GM19455 (cell line): ENCODE measurements around the gene PMEL.

ENCODE experiments used
- ATAC-seq: cut with Tn5 transposase; IDR thresholded peaks from one replicate; pipeline ENCODE4 v1.9.1; 2021; ENCODE audit not compliant: unreplicated experiment

The PMEL gene

DNA sequence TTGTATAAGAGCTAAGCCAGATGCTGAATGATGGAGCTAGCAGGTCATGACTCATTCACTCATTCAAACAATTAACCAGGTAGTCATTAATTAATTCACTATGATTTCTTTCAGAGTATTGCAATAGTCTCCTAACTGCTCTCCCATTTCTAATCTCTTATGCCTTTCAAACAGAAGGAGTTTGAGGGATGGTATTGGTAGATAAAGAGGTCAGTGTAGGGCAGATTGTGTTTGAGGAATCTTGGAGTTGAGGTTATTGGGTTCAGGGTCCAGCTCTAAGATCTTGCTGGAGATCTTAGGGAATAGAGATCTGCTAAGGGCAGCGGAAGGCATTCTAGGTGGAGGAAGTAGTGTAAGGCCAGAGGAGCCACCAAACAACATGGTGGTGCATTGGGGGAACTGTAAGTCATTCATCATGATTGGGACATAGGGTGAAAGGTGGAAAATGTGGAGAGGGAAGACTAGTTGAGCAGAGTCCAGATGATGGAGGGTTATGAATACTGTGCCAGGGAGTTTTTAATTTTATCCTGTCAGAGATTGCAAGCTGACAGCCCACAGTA, 23.2 kb downstream of the PMEL start:
- no peak for ATAC-seq

DNA sequence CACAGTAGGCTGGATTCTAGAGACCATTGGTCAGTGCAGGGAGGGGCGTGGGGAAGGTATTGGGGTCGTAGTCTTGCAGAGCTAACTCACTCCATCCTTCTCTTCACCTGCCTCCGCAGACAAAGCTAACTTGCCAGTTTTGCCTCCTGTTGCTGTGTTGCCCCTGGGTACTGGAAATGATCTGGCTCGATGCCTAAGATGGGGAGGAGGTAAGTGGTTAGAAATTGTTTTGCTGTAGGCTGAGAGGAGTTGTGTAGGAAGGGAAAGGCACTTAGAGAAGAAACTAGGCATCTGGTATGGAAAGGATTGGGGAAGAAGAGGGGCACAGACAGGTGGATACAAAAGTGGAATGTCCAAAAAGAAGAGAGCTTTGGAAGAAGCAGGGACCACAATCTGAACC, 23.8 kb downstream of the PMEL start:
- no peak for ATAC-seq

DNA sequence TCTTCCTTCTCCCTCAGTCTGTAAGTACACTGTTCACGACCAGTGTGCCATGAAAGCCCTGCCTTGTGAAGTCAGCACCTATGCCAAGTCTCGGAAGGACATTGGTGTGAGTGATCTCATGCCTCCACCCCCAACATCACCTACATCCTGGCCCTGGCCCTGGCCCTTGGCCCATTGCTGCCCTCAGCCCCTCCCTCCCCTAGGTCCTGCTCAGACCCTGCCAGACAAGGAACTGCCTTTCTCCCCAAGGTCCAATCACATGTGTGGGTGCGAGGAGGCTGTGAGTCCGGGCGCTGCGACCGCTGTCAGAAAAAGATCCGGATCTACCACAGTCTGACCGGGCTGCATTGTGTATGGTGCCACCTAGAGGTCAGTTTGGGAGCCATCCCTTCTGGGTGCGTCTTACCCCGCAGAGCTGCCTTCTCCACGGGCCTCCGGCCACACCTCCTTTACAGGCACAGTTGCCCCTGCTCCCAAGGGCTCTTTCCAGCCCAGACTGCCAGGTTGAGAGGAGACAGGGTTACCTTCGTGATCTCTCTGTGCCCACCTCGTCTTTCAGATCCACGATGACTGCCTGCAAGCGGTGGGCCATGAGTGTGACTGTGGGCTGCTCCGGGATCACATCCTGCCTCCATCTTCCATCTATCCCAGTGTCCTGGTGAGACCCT, 25.6 kb downstream of the PMEL start:
- peak; percentile 96 for ATAC-seq

DNA sequence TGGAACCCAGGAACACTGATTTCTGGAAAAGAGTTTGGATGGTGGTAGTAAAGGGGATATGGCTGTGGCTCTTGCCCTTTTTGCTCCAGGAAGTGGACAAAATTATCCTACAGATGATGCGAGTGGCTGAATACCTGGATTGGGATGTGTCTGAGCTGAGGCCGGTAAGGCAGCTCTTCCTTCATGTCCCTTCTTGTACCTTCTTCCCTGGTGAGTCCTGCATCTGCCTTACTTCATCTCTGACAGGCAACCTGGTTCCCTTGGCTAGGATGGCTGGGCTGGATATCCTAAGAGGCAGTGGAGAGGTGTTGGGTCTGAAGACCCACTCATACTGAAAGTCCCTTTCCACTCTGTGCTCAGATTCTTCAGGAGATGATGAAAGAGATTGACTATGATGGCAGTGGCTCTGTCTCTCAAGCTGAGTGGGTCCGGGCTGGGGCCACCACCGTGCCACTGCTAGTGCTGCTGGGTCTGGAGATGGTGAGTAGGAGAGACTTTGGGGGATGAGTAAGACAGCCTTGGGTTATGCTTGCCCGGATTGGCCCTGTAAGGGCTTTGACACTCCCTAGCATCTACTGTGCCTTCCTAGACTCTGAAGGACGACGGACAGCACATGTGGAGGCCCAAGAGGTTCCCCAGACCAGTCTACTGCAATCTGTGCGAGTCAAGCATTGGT, 26.9 kb downstream of the PMEL start:
- ATAC-seq, result no peak

DNA sequence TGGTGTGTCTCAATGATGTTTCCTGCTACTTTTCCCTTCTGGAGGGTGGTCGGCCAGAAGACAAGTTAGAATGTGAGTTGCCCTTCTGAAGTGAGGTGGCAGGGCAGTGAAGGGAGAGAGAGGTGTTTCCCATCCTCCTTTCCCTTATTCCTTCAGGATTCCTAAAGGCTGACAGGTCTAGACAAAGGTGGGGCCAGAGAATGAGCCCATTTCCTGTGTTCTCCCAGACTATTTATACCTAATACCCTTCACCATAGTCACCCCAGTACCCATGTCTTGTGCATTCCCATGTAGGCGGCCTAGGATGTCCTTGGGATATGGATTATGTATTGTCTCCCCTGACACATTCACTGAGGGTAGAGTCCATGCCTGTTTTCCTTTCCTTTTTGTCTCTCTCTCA, 27.9 kb downstream of the PMEL start:
- no peak for ATAC-seq

DNA sequence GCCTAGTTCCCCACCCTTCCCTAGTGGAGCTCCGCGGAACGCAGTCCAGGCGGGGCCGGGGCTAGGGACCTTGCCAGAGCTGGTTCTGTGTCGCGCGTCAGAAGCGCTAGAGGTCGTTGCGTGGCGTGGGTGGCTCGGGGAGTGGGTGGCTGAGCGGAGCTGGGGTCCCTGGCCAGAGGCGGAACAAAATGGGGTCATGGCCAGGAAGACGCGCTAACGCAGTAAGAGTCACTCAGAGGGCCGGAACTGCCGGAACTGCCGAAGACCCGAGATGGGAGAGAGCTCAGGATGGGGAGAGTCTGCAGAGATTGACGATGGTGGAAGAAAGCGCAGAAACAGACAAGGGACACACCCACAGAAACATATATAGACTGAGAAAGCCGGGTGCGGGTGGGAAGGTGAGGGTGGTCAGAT, 30.1 kb downstream of the PMEL start:
- no peak for ATAC-seq

DNA sequence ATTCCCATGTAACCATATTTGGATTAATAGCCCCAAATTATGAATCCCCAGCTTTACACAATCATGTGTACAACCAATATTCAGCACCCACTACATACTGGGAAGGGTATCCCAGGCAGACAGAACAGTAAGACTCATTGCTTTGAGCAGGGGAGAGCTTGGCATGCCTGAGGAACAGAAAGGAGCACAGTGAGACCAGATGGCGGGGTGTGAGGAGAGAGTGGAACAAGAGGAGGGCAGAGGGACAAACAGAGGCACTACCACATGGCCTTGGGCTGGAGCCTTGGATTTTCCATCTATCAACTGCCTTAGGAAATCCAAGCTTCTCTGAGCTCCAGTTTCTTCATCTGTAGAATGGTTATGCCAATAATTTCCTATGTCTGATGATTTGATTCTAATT, 31.1 kb downstream of the PMEL start:
- no peak for ATAC-seq

DNA sequence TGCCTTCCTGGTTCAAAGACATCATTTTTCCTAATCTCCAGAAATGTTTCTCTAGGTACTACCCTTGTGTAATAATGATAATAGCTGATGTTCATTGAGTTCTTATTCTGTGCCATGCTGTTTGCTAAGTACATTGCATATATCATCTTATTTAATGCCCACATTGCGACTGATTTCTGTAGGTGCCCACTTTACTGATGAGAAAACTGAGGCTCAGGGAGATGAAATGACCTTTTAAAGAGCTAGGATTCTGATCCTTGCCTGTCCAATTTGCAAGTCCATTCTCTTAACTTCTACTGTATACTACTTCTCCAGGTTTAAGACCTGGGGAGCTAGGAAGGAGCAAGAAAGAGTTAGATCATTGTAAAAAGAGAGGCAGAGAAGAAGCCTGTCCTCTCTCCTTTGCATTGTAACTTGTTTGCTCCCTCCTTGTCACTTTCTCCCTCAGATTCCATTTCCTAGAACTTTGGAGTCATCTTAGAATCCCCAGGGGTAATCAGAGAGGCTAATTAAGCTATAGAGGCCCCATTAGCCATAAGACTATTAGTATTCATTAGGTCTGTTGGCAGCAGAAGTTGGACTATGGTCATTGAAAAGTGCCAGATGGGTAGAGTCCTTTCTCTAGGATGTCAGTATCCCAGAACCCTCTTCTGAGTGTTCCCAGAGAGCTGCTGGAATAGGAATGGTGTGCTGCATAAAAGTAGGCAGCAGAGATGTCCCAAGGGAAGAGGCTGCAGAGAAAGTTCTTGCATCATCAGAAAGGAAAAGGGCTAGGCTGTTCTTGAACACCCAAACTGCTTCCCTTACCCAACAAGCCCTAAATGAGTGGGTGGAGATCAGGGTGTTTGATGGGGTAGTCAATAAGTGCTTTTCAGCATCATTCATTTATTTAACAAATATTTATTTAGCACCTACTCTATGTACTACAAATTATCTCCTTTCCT, 31.8 kb downstream of the PMEL start:
- no peak for ATAC-seq

DNA sequence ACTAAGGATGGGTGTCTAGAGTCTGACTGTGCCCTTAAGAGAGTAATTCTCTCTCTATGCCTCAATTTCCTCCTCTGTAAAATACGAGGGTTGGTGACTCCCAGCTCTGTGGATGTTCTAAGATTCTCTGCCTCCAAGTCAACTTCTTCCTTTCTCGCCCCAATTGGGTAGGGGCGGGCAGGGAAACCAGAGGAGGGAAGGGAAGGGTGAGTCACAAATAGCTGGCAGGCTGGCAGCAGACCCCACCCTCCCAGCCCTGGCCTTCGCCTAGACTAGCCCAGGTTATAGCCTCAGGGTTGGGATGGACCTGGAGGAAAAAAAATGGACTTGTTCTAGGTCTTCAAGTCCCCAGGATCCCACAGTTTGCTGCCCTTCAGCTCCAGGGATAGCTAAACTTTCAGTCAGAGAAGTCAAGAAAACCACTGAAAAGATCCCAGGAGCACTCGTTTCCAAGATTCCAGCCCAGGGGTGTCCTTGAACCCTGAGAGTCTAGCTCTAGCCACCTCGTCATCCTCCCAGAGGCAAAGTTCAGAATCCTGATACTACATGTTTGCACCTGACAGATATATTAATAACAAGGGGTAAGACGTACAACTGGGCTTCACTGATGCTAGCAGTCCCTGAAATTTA, 32.6 kb downstream of the PMEL start:
- no peak for ATAC-seq

DNA sequence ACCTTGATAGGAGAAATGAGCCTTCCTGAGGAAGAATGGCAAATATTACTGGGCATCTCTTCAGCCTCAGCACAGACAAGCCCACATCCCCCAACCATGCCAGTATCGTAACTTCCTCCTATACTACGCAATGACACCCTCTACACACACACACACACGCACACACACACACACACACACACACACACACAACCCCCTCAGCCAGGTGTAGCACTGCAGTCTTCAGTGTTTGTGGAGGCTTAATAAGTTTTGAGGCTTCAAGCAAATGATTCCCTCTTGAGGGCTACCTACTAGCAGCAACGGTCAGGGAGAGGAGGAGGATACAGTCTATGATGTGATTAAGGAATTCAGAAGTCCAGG, 33.3 kb downstream of the PMEL start:
- ATAC-seq, result no peak

DNA sequence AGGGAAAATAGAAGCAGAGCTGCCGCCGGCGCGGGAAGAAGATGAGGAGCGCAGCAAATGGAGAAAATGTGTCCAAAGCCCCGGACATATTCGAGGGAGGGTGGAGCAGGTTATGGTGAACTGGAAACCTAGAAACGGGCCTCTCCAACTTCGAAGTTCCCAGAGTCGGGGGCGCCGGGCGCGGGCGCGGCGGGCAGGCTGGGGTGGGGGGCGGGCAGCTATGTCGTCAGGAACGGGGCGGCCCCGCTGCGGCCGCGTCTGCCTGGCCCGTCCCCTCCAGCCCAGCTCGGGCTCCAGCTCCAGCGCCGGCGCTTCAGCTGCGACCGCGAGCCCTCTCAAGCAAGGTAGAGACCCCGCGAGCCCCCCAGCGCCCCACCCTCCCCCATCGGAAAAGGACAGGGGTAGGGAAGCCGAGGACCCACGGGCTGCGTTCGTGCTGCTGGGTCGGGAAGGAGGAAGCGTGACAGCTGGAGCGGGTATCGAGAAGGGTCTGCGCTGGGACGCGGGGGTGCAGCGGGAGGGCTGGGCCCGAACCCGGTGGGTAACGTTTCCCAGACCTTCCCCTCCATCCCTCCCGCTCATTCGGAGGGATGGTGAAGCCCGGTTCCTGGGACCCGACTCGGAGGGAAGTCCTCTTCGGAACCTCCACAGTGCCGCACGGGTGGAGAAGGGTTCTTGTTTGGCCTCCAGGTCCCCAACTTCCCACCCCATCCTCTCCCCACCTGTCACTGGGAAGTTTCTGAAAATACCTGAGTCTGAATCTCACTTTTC, 33.9 kb downstream of the PMEL start:
- ATAC-seq, result no peak

DNA sequence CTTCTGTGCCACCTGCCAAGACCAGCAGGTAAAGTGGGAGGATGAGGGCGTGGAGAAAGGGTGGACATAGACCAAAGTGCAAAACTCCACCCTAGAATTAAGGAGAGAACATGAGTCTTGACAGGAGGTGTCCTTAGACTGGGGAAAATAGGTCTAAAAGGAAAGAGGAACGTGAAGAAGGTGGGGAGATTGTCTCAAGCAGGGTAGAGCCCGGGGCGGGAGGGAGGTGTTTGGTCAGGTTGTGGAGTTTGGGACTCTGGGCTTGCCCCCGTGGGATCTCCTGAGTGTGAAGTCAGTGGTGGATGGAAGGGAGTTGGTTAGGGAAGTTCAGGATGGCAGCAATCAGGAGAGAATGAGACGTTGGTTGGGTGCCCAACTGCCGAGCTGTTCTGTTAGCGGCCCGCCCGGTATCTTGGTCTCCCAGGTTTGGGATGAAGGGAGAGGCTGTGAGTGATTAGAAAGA, 34.5 kb downstream of the PMEL start:
- no peak for ATAC-seq

DNA sequence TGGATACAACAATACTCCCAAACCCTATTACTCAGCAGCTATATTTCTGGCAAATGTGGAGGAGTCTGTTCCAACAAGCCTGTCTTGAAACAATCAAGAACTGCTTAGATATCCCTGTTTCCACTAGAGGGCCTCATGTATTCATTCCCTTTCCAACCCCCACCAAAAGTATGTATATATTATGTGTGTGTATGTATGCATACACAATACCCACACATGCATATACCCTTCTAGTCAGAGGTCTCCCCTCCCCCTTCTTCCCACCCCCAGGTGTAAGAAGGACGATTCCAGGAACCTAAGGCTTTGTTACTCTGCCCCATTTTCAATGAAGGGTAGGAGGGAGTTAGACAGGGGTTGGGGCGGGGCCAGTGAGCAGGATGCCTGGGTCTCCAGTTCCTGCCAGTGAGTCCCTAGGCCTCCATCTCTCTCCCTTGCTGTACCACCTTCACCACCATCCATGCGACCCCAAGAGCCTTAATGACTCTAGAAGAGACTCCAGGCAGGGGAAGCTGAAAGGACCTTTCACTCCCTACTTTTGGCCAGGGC, 35.0 kb downstream of the PMEL start, which contains the start of gene DGKA:
Gene DGKA (plus strand): TSS at position 392 of the 546 bp plus-strand sequence. CDS start 5,342 bp downstream, outside the sequence.
- no peak for ATAC-seq

DNA sequence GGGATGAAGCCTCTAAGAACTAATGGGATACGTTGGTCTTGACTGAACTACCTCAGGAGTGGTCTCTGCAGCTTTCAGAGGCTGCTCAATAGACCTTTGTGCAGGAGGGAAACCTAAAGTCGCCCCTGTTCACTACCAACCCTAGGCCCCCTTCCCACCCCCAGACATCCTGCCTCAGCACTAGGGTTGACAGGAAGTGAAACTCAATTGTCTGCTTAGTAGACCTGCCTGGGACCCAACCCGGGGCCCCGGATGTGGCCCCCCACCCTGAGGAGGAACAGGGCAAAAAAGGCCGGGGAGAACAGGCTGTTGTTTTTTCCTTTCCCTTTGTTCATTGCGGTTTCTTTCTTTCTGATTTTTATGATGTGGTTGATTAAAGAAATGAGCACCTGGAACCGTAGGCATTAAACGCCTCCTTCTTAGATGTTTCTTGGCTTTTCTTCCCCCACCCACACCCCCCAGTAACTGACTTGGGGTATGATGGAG, 36.5 kb downstream of the PMEL start:
- ATAC-seq, result peak; percentile 29

DNA sequence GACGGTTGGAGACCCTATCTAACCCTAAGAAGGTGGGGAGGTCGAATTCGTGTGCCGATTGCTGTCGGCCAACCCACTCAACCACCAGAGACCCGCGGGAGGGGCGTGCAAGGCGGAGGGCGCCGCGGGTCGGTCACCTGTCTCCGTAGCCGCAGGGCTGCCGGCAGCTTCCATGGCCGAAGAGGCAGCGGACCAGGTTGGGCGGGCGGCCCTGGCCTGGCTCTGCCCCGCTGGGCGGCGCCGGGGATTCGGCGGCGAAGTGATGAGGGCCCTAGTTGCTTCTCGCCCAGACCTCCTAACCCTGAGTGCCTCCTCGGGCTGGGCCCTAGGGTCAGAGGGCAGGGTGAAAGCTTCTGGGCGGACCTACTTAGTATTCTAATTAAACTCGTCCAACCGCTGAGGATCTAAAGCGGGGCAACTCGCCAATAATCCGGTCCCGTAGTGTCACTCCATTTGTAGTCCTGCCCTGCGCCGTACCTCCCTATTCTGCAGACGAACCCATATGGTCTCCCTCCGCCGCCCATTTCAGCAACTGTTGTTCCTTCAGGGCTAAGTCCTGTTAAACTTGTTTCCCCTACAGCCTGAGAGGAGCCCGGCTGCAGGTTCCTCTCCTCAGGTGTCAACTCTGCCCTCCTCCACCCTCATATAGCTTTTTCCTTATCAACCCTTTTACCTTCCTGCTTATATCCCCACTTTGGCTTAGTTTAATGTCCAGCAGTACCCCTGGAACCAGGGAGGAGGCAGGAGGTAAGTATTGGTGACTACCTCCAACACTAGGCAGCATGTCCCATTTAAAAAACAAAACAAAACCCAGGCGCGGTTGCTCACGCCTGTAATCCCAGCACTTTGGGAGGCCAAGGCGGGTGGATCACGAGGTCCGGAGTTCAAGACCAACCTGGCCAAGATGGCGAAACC, 38.0 kb downstream of the PMEL start, which contains the start of gene PYM1:
Gene PYM1 (minus strand): TSS at position 307 of the 915 bp plus-strand sequence. CDS start 133 bp downstream, at position 174.
- peak; percentile 34 for ATAC-seq

DNA sequence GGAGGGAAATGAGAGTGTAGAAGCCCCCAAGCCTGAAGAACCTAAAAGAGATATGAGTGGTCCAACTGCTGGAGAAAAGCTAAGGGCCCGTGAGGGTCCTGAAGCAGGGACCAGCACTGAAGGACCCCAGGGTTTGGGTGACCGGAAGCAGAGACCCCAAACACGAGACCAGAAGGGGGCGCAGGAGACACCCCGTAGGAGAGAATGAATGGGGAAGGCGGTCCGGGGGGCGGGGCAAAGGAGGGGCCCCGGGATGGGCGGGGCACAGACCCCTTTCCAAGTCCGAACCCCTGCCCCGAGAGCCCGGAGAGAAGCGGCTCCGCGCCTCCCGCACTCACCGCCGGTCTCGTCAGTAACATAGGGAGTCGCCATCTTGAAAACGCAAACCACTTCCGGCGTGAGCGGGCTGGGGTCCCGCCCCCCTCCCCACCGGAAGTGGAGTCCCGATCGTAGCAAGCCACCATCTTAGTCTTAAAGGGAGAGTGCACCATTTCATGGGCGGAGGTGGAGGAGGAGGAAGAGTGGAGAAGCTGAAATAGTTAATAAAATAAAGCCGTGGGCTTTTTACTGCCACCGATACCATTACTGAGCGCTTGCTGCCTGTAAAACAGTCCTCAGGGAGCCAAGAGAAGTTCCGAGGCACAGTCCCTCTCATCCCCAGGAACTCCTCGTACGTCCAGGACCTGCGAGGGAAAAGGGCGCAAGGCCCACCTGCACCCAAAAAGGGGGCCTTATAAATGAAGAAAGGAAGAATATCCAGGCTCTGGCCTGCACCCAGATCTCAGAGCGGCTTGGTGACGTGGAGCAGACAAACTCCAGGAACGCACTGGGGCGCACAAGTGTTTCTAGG, 38.9 kb downstream of the PMEL start:
- peak; percentile 45 for ATAC-seq
